Measurements from ENCODE around the gene PRKAR1B.
A peak's percentile ranks its signal among the peaks of the same experiment; 100 is the strongest.

GRCh38 chr7:636396-636795, 90.7 kb downstream of the PRKAR1B start:
- no peak for TF ChIP-seq POLR2A (IDR thresholded peaks at IDR 0.05)
- peak in 1 of 6 experiments; percentile 15 for TF ChIP-seq CTCF (IDR thresholded peaks at IDR 0.05)

All from thyroid gland (tissue), 4 donors.